K562 (cell line): Measurements from ENCODE around the gene RILP. TPM values are rescaled to one million over a fixed set of nuclear protein-coding genes. Genes with fewer than 3 reads are reported as not detected.
A peak's percentile ranks its signal among the peaks of the same experiment; 100 is the strongest.

Experiments
- ASH1L ChIP-seq: fragments of 450-650 bp; IDR thresholded peaks from 2 replicates; pipeline ENCODE4 v1.6.1; 2018; ENCODE audit warnings: borderline replicate concordance, mild to moderate bottlenecking, low read depth; ENCODE audit not compliant: partially characterized antibody
- CTCFL ChIP-seq: IDR thresholded peaks from 2 replicates; pipeline ENCODE4 v1.6.1; 2011; ENCODE audit warnings: borderline replicate concordance, low read depth, mild to moderate bottlenecking, moderate library complexity, low read length; ENCODE audit not compliant: insufficient read depth, poor library complexity, severe bottlenecking
- HINFP ChIP-seq: fragments of 450-650 bp; conservative IDR thresholded peaks from 2 replicates; pipeline ENCODE4 v1.6.1; 2016; ENCODE audit warnings: missing genetic modification characterization, low read depth, mild to moderate bottlenecking, control low read depth, missing compliant biosample characterization
- HNRNPK ChIP-seq: fragments of 200-400 bp; formaldehyde crosslinking; IDR thresholded peaks from one replicate; pipeline ENCODE4 v1.6.1; 2018; ENCODE audit warnings: mild to moderate bottlenecking, low read depth, low read length; ENCODE audit not compliant: poor library complexity, severe bottlenecking
- KDM5B ChIP-seq: fragments of 200-600 bp; sonication (generic); IDR thresholded peaks from 2 replicates; pipeline ENCODE4 v1.6.1; 2012; ENCODE audit warnings: low read depth, mild to moderate bottlenecking, moderate library complexity, low read length, control low read depth, inconsistent platforms; ENCODE audit not compliant: insufficient replicate concordance
- LEF1 ChIP-seq: fragments of 450-650 bp; IDR thresholded peaks from 2 replicates; pipeline ENCODE4 v1.6.1; 2016; ENCODE audit warnings: mild to moderate bottlenecking
- MAX ChIP-seq: sonication (generic); formaldehyde crosslinking; IDR thresholded peaks from 2 replicates; pipeline ENCODE4 v1.9.0; 2022; ENCODE audit warnings: mild to moderate bottlenecking, missing genetic modification reagents
- NFATC3 ChIP-seq: fragments of 450-650 bp; IDR thresholded peaks from 2 replicates; pipeline ENCODE4 v1.6.1; 2017; ENCODE audit warnings: mild to moderate bottlenecking
- PKNOX1 ChIP-seq: fragments of 450-650 bp; IDR thresholded peaks from 2 replicates; pipeline ENCODE4 v1.6.1; 2016
- POLR2A ChIP-seq: fragments of 450-650 bp; conservative IDR thresholded peaks from 2 replicates; pipeline ENCODE4 v1.6.1; 2016
- SRSF1 ChIP-seq: fragments of 200-400 bp; formaldehyde crosslinking; IDR thresholded peaks from 2 replicates; pipeline ENCODE4 v1.6.1; 2017; ENCODE audit warnings: mild to moderate bottlenecking, low read depth, low read length, moderate library complexity
- TAL1 ChIP-seq: fragments of 450-650 bp; IDR thresholded peaks from 2 replicates; pipeline ENCODE4 v1.6.1; 2016; ENCODE audit warnings: mild to moderate bottlenecking
- TEAD1 ChIP-seq, 2 experiments: fragments of 450-650 bp in 1 of 2; sonication (generic) in 1 of 2; formaldehyde crosslinking; IDR thresholded peaks; 2 replicates each; pipeline versions ENCODE4 v1.4.0 to v1.8.0; 2020 to 2022; ENCODE audit warnings: mild to moderate bottlenecking in 2 of 2, missing genetic modification reagents in 1 of 2
- ZNF407 ChIP-seq: fragments of 450-650 bp; IDR thresholded peaks from 2 replicates; pipeline ENCODE4 v1.6.1; 2016; ENCODE audit warnings: low read depth
- polyA plus RNA-seq, 8 experiments: library from polyadenylated mRNA; depleted of rRNA in 4 of 8; stranded (reverse) in 5 of 8; unstranded in 3 of 8; fragments of >200 nt; fragmentation: Nextera tagmentation in 2 of 8; fragmentation: Illumina TruSeq in 1 of 8; extraction: Ambion mirVana in 2 of 8; extraction: Trizol in 1 of 8; gene quantifications; 2 replicates each; pipeline versions ENCODE4 v1.2.1 to v1.2.3, GENCODE V29; 2011 to 2014; ENCODE audit warnings: inconsistent platforms in 1 of 8, missing spikeins in 1 of 8
- total RNA-seq, 7 experiments: library from RNA; depleted of rRNA in 6 of 7; stranded (reverse); fragments of >200 nt in 6 of 7; fragmentation: Illumina TruSeq in 2 of 7; extraction: Trizol in 2 of 7; gene quantifications; 2 replicates each; pipeline versions ENCODE4 v1.2.1 to v1.2.3, GENCODE V29; 2011 to 2021; ENCODE audit warnings: low replicate concordance in 1 of 7

RILP gene
- total and polyA plus RNA-seq, 9 of the 15 experiments (the other 6 are each of a cell fraction or from before 2014, with no cell fraction given), result 0.75 to 54.9 (median 27.8) TPM

GRCh38 chr17:1649844-1650501, at the start of gene RILP (continued):
- TF ChIP-seq CTCFL (no peak), NFATC3 (0 out of 2 replicates have a peak, but pooled peaks have one; percentile 30), ASH1L (no peak), PKNOX1 (peak; percentile 35; the same call in 1 of the 2 replicates), HINFP (tag) (no peak), MAX (CRISPR knock-in tag) (peak; percentile 41), POLR2A (peak; percentile 56), HNRNPK (no peak), KDM5B (peak; percentile 47), ZNF407 (no peak), TAL1 (peak; percentile 84), LEF1 (peak; percentile 70; the same call in 1 of the 2 replicates), TEAD1 (CRISPR knock-in tag; IDR thresholded peaks at IDR 0.05) (peak; percentile 8 to 50; a peak in 1 of 4 replicates), SRSF1 (no peak)
